Measurements from ENCODE around the gene MUC5AC.
"Not testable (repeated sequence)": the region's sequence is repeated elsewhere in the genome, so short reads cannot be mapped to it uniquely, and the experiment has no call there.

- not testable (repeated sequence) for TF ChIP-seq POLR2AphosphoS5 (IDR thresholded peaks at IDR 0.05); POLR2A (IDR thresholded peaks at IDR 0.05; ENCODE audit: low read depth)
- TF ChIP-seq, protein P1, sequence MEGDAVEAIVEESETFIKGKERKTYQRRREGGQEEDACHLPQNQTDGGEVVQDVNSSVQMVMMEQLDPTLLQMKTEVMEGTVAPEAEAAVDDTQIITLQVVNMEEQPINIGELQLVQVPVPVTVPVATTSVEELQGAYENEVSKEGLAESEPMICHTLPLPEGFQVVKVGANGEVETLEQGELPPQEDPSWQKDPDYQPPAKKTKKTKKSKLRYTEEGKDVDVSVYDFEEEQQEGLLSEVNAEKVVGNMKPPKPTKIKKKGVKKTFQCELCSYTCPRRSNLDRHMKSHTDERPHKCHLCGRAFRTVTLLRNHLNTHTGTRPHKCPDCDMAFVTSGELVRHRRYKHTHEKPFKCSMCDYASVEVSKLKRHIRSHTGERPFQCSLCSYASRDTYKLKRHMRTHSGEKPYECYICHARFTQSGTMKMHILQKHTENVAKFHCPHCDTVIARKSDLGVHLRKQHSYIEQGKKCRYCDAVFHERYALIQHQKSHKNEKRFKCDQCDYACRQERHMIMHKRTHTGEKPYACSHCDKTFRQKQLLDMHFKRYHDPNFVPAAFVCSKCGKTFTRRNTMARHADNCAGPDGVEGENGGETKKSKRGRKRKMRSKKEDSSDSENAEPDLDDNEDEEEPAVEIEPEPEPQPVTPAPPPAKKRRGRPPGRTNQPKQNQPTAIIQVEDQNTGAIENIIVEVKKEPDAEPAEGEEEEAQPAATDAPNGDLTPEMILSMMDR (IDR thresholded peaks at IDR 0.05), result not testable (repeated sequence)
These were observed 32.1 kb downstream of the MUC5AC start for GRCh38 chr11:1189816-1190215.
